Renal cortical epithelial cell (primary cell): Measurements from ENCODE around the gene CDH20. TPM values are rescaled to one million over a fixed set of nuclear protein-coding genes. Genes with fewer than 3 reads are reported as not detected.

Experiments
- DNase-seq: peaks from one replicate; pipeline ENCODE4 v3.0.0-alpha.2; 2011; ENCODE audit warnings: low read depth
- total RNA-seq: library from RNA; depleted of rRNA; stranded (reverse); fragments of >200 nt; gene quantifications from 2 replicates; pipeline ENCODE4 v1.2.3, GENCODE V29; 2014

Gene CDH20
- total RNA-seq = not detected in 2 replicates

DNA sequence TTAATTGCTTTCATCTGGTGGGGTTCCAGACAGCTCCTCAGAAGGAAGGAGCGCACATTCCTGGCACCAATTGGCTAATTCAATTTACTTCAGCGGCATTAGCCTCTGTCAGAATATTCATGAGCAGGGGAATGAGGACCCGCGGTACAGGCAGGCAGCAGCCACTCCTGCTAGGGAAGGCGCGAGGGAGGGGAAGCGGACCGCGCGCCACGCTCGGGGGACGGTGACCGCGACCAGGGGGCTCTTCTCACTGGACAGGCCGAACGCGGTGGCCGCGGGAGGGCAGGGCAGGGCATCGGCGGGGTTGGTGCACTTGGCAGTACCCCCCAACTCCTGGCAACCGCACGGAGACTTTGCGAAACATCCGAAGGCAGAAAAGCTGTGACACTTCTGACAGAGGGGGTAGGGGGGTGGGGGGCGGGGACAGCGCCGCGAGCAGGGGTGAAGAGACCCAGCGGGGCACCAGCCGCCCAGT is at the start of gene CDH20:
Gene CDH20, plus strand, starts transcription at position 160 of the 475 bp plus-strand sequence.
- DNase-seq = no peak

- no peak for DNase-seq
These were observed 49.2 kb upstream of the CDH20 start for GRCh38 chr18:61284039-61284438.

- no peak for DNase-seq
These were observed 47.5 kb upstream of the CDH20 start for GRCh38 chr18:61285777-61286176.

DNA sequence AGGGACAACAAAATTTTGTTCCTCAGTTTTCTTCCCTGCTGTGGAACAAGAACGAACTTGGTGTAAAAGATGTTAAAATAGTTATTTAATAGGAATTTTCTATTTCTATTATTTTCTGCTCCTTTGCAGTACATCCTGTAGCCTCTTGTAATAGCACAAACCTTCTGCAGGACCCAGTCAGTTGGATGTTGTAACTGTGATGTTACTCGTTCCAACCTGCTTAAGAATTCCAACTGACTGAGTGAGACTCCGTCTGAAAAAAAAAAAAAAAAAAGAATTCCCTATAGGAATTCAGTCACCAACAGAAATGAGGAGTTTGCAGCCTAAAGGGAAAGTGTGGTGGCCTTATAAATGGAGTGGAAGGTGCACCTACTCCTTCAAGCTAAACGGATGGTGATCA is 46.4 kb upstream of the CDH20 start:
- no peak for DNase-seq

GRCh38 chr18:61290616-61291015 is 42.6 kb upstream of the CDH20 start:
- no peak for DNase-seq

DNA sequence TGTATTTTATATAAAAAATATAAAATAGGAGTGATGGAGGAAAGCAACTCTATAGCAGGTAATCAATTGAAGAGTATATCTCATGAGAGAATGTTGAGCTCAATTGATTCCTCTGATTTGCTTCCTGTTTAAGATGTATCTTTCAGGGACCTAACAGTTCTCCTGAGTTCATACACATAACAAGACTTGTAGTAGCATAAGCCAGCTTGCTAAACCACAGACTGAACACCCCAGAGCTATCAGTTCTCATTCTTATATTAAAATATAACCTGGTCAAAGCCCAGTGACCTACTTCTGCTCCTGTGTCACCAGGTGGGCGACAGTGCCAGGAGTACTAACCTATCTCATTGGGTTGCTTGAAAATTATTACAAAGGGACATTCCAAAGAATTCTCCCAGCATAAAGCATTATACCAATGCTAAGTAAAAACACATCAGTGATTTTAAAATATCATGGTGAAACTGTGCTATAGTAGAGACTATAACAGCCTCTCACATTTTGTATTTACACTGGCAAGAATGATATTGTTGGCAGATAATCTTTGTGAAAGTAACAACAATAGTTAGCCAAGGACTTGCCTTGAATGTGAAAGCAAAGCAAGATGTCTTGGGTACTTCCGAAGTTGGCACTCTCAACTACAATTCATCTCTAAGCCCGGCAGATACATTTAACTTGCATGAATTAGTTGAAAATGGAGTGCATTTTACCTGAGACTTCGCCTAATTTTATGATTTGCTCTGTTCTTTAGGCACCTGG is 40.8 kb upstream of the CDH20 start:
- DNase-seq = no peak

GRCh38 chr18:61295153-61295552 is 38.1 kb upstream of the CDH20 start:
- DNase-seq = no peak

GRCh38 chr18:61308004-61308403 is 25.2 kb upstream of the CDH20 start:
- no peak for DNase-seq

DNA sequence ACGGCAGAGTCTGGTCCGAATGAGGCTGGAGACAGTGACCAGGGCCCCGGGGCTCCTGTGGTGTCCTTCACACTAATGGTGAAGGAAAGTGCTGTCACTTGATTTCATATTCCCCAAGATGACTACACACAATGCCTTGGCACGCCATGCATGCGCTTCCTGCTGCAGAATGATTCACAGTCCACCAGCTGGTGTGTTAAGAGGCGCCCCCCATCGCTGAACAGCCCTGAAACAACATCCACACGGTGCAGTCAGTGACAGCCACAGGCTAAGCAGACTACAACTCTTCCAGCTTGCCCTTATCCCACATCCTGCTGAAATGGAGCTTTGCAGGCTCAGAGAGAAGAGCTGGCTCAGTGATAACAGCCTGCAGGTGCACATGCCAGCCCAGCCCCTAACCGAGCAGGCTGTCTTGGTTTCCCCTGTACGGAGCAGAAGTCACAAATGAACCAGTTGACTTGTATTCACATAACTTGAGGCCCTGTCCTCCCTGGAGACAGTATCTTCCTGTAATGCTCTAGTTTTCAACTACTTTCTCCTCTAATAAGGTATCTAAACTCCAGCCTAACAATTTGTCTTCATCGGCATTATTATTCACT is 24.3 kb upstream of the CDH20 start:
- DNase-seq = no peak

GRCh38 chr18:61322265-61322873 is 10.9 kb upstream of the CDH20 start:
- peak; percentile 12 for DNase-seq

- peak; percentile 12 for DNase-seq
These were observed 9.3 kb upstream of the CDH20 start for GRCh38 chr18:61323951-61324350.

- no peak for DNase-seq
These were observed 6.8 kb upstream of the CDH20 start for GRCh38 chr18:61326407-61326806.

- DNase-seq = no peak
These were observed 3.8 kb upstream of the CDH20 start for GRCh38 chr18:61329398-61329797.

GRCh38 chr18:61331051-61331450 is 2.2 kb upstream of the CDH20 start:
- DNase-seq = no peak

DNA sequence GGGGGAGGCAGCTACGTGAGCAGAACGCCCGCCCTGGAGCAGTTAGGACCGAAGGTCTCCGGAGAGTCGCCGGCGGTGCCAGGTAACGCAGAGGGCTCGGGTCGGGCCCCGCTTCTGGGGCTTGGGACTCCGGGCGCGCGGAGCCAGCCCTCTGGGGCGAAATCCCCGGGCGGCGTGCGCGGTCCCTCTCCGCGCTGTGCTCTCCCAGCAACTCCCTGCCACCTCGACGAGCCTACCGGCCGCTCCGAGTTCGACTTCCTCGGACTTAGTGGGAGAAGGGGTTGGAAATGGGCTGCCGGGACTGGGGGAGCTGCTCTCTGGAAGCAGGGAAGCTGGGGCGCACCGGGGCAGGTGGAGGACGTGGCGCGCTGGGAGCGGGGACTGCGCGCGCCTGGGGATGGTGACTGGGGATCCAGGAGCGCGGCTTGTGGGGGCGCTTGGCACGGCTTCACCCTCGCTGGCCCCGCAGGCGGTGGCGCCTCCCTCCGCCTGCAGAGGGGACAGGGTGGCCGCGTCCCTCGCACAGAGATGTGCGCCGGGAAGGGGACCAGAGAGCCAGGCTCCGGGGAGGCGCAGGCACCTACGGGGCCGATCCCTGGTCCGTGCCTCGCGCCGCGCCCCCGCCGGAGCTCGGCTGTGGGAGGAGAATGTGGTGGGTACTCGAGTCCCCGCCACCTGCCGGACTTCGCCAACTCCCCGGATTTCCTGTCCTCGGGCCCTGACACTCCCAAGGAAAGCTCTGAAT is 688 bp downstream of the CDH20 start:
- no peak for DNase-seq

DNA sequence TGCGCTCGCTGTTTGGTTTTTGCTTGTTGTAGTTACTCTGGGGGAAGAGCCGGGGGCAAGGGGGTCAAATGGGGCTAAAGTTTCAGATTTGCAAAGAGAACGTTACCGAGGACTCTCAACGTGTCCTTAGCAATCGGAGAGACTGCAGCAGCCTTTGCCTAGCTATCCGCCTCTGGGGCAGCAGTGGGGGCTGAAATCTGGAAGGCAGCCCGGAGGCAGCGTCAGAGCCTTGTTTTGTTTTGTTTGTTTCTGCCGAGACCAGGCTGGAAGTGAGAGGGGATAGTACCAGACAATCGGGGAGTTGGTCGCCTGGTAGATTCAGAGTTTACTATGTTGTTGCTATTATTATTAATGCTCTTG is 1.2 kb downstream of the CDH20 start:
- DNase-seq = no peak

GRCh38 chr18:61334951-61335683 is 1.9 kb downstream of the CDH20 start:
- DNase-seq = no peak

DNA sequence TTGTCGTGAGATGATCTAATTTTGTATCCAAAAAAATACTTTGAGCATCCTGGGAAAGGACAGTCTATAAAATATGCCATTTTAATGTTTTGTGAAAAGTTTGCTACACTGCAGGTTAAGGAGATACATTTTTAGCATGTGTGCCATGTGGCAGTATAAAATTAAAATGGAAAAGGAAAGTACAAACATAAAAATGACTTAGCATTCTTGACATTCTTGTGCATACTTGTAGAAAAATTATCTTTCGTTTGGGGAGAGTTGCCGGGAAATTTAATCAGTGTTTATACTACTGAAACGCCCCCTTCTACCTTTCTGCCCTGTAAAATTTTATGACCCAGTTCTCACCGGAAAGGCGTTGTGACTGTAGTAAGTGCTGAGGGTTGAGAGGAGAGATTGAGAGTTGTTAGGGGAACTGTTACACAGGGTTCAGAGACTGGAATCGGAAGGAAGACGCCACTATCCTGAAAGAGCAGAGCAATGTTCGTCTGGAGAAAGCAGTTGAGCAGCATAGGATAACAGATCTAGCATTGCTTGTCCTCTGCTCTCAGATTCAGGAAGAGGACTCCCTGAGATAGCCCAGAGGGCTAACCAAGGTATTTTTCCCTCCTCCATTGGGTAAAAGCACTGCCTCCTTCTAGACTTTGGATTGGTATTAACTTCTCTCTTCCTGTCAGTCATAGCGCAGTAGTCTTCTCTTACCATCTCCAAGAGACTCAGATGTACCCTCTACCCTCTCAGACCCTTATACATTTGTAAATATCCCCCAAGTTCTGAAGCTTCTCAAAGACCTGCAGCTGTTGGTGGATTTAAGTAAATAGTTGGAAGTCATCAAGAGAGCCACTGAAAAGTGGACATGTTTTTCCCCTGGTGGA is 2.7 kb downstream of the CDH20 start:
- peak; percentile 15 for DNase-seq

DNA sequence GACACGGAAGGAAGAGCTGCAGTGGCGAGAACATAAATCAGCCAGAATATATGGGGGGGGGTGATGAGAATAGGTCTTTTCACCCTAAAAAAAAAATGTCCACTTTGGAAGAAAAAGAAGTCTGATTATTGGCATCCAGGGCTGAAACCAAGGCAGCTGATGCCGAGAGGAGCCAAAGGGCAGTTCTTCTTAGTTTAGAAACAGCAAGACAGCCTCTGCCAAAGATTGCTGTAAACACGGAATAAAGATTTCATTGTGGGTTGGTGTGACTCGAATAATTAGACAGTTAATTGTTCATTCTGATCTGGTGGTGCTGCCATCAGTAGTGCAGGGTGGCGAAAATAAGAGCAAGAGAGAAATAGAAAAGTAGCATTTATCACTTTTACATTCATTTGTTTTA is 3.5 kb downstream of the CDH20 start:
- DNase-seq = no peak

DNA sequence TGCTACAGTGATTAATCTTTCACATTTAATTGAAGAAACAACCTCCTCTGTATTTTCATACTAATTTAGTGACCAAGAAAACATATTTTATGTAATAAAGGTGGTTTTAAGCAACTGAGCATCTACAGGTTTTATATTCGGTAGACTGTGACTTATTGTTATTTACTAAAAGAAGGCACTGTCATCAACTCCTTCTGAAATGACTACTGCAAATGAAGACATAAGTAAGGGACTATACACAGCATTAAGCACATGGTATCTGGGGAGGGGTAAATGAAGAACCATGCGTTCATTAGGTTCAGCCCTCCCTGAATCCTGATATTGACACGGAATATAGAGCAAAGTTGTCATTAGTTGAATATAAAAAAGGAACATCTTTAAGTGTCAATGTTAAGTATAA is 4.3 kb downstream of the CDH20 start:
- DNase-seq = no peak

- DNase-seq = no peak
These were observed 6.9 kb downstream of the CDH20 start for GRCh38 chr18:61340148-61340547.
